ENCODE data around the gene TKT. TPM values are rescaled to one million over a fixed set of nuclear protein-coding genes. Genes with fewer than 3 reads are reported as not detected.

The TKT gene
- total and polyA plus RNA-seq, 4 donors, result 351 to 498 (median 456) TPM

DNA sequence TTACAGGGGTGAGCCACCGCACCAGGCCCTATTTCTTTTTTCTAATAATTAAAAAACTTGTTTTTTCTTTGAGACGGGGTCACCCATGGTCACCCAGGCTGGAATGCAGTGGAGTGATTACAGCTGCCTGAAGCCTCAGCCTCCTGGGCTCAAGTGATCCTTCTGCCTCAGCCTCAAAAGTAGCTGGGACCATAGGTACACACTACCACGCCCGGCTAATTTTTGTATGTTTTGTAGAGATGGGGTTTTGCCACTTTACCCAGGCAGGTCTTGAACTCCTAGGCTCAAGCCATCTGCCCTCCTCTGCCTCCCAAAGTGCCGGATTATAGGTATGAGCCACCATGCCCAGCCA is 858 bp upstream of the TKT start:
- WGBS, 2 donors, result 76 to 84% methylated on average over 5 of the region's 5 CpGs
- Histone ChIP-seq H3K27ac (ENCODE audit: low read depth in 1 of 2, low read length in 1 of 2) (no peak overlapping the region), H3K9me3 (ENCODE audit: control insufficient read depth in 4 of 4, insufficient read depth in 3 of 4, low read length in 3 of 4) (no peaks in the 10 kb centered on the region), H3K9ac (ENCODE audit: insufficient read depth in 1 of 2, low read length in 2 of 2) (no peak overlapping the region), H3K36me3 (ENCODE audit: control insufficient read depth in 4 of 4, insufficient read depth in 4 of 4, low read length in 4 of 4) (no peaks in the 10 kb centered on the region), H3K4me3 (no peak overlapping the region), H3K27me3 (ENCODE audit: control insufficient read depth in 3 of 3, insufficient read depth in 3 of 3, low read length in 2 of 3) (no peaks in the 10 kb centered on the region), H3K4me1 (ENCODE audit: control insufficient read depth in 5 of 5, insufficient read depth in 5 of 5, low read length in 5 of 5) (peaks cover 0 to 32% (median 17%) of the 10 kb centered on the region in 5 donors)
- no peak for ATAC-seq (ENCODE audit: insufficient read depth, low FRiP score)
- TF ChIP-seq, protein P1, sequence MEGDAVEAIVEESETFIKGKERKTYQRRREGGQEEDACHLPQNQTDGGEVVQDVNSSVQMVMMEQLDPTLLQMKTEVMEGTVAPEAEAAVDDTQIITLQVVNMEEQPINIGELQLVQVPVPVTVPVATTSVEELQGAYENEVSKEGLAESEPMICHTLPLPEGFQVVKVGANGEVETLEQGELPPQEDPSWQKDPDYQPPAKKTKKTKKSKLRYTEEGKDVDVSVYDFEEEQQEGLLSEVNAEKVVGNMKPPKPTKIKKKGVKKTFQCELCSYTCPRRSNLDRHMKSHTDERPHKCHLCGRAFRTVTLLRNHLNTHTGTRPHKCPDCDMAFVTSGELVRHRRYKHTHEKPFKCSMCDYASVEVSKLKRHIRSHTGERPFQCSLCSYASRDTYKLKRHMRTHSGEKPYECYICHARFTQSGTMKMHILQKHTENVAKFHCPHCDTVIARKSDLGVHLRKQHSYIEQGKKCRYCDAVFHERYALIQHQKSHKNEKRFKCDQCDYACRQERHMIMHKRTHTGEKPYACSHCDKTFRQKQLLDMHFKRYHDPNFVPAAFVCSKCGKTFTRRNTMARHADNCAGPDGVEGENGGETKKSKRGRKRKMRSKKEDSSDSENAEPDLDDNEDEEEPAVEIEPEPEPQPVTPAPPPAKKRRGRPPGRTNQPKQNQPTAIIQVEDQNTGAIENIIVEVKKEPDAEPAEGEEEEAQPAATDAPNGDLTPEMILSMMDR (IDR thresholded peaks at IDR 0.05; ENCODE audit: control extremely low read depth, extremely low read depth), result no peak
- no peak for DNase-seq

DNA sequence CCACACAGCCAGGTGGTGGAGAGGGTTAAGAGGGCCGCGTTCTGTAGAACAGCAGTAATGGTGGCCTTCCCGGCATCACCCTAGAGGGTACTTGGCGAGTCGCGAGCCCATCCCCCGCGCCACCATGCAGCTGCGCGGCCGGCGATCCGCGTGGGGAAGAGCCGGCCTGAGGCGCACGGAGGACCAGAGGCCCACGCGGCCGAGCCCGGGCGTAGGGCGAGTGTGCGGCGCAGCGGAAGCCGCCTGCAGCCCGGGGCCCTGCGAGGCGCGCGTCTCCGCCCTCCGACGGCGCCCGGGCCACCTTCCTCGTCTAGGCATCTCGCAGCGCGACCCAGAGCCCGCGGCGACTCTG is 423 bp downstream of the TKT start:
- peak in 2 of 3 donors; percentile 44 to 47 for DNase-seq
- peak; percentile 19 for ATAC-seq (ENCODE audit: insufficient read depth, low FRiP score)
- 0 to 1% methylated on average over 34 to 44 of the region's 44 CpGs for WGBS, 2 donors
- Histone ChIP-seq H3K9ac (ENCODE audit: insufficient read depth in 1 of 2, low read length in 2 of 2) (peak overlapping the region in 1 of 2 donors; percentile 61), H3K36me3 (ENCODE audit: control insufficient read depth in 4 of 4, insufficient read depth in 4 of 4, low read length in 4 of 4) (no peaks in the 10 kb centered on the region), H3K4me3 (peak overlapping the region; percentile 96), H3K27ac (ENCODE audit: low read depth in 1 of 2, low read length in 1 of 2) (peak overlapping the region; percentile 95 to 98), H3K4me1 (ENCODE audit: control insufficient read depth in 5 of 5, insufficient read depth in 5 of 5, low read length in 5 of 5) (peaks cover 5 to 36% (median 23%) of the 10 kb centered on the region in 5 donors), H3K9me3 (ENCODE audit: control insufficient read depth in 4 of 4, insufficient read depth in 3 of 4, low read length in 3 of 4) (no peaks in the 10 kb centered on the region), H3K27me3 (ENCODE audit: control insufficient read depth in 3 of 3, insufficient read depth in 3 of 3, low read length in 2 of 3) (no peaks in the 10 kb centered on the region)
- TF ChIP-seq, protein P1 (IDR thresholded peaks at IDR 0.05; ENCODE audit: control extremely low read depth, extremely low read depth), result no peak

DNA sequence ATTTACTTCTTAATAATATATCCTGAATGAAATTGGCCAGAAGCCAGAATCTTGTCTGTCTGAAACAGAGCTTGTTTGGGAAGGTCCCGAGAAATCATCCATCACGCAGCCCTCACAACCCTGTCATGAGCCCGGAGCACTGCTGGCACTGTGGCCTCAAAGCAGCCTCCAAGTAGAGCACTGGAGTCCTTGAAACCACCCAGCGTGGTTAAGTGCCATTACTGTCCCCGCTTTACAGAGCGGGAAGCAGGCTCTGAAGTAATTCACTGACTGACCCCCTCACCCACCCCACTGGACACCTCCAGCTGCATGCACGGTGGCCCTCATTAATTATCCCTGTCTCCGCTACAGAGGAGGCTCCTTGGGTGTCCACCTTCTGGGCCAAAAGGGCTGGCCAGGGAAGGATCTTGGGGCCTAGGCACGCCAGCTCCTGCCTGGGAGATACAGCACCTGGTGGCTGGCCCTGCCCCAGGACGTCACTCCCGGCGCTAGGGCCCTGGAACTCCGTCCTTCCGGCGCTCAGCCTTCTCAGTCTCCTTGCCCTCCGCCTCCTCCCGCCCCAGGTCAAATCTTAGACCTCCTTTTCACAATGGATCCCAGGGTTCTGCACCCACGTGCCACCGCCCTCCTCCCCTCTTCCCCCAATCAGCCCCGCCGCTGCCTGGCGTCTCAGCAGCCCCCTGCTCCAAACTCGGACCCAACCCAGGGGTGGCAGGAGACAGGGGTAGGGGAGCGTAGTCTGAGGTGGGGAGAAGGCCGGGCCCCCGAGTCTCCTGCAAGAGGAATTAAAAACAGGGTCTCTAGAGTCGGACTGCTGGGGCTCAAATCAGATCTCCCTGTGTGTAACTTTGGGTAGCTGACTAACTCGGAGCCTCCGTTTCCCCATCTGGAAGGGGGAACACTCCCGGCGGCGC is 1.1 kb downstream of the TKT start:
- Histone ChIP-seq H3K4me3 (peak overlapping the region; percentile 96), H3K4me1 (ENCODE audit: control insufficient read depth in 5 of 5, insufficient read depth in 5 of 5, low read length in 5 of 5) (peaks cover 5 to 30% (median 18%) of the 10 kb centered on the region in 5 donors), H3K36me3 (ENCODE audit: control insufficient read depth in 4 of 4, insufficient read depth in 4 of 4, low read length in 4 of 4) (peaks cover 0 to 1% (median 0%) of the 10 kb centered on the region in 4 donors), H3K27ac (ENCODE audit: low read depth in 1 of 2, low read length in 1 of 2) (peak overlapping the region; percentile 95 to 98), H3K27me3 (ENCODE audit: control insufficient read depth in 3 of 3, insufficient read depth in 3 of 3, low read length in 2 of 3) (no peaks in the 10 kb centered on the region), H3K9ac (ENCODE audit: insufficient read depth in 1 of 2, low read length in 2 of 2) (peak overlapping the region; percentile 30 to 61), H3K9me3 (ENCODE audit: control insufficient read depth in 4 of 4, insufficient read depth in 3 of 4, low read length in 3 of 4) (no peaks in the 10 kb centered on the region)
- TF ChIP-seq, protein P1 (IDR thresholded peaks at IDR 0.05; ENCODE audit: control extremely low read depth, extremely low read depth), result no peak
- ATAC-seq (ENCODE audit: insufficient read depth, low FRiP score) (peak; percentile 54), DNase-seq (peak; percentile 69 to 79 (median 76))
- 2% methylated on average over 32 of the region's 32 CpGs for WGBS, 2 donors

All from lung (tissue), 12 donors.